ENCODE results near the gene ADGRG6. TPM values are rescaled to one million over a fixed set of nuclear protein-coding genes. Genes with fewer than 3 reads are reported as not detected.

Gene ADGRG6
- total RNA-seq, 1 donor from 2014 or later, result 0.07 TPM

- no peak for DNase-seq (ENCODE audit: low spot score)
- intact Hi-C loops (cut with micrococcal nuclease), result no loop called here
- peaks cover 9% of the 10 kb centered on the region for H3K27me3 Mint-ChIP-seq (ENCODE audit: low read depth)
- no peaks in the 10 kb centered on the region for H3K36me3 Mint-ChIP-seq (ENCODE audit: low read depth)
- H3K4me1 Mint-ChIP-seq (ENCODE audit: low read depth), result no peaks in the 10 kb centered on the region
- H3K4me3 Mint-ChIP-seq (ENCODE audit: low read depth), result no peak overlapping the region
- H3K27ac Mint-ChIP-seq, result no peak overlapping the region
- H3K9me3 Mint-ChIP-seq, result no peaks in the 10 kb centered on the region
These were observed 65.3 kb downstream of the ADGRG6 start for GRCh38 chr6:142367061-142367460.

GRCh38 chr6:142367501-142368018 lies 65.8 kb downstream of the ADGRG6 start:
- no peaks in the 10 kb centered on the region for H3K36me3 Mint-ChIP-seq (ENCODE audit: low read depth)
- H3K4me3 Mint-ChIP-seq (ENCODE audit: low read depth), result no peak overlapping the region
- intact Hi-C loops (cut with micrococcal nuclease), result no loop called here
- H3K9me3 Mint-ChIP-seq, result no peaks in the 10 kb centered on the region
- H3K4me1 Mint-ChIP-seq (ENCODE audit: low read depth), result no peaks in the 10 kb centered on the region
- no peak for DNase-seq (ENCODE audit: low spot score)
- peaks cover 7% of the 10 kb centered on the region for H3K27me3 Mint-ChIP-seq (ENCODE audit: low read depth)
- H3K27ac Mint-ChIP-seq, result no peak overlapping the region

DNA sequence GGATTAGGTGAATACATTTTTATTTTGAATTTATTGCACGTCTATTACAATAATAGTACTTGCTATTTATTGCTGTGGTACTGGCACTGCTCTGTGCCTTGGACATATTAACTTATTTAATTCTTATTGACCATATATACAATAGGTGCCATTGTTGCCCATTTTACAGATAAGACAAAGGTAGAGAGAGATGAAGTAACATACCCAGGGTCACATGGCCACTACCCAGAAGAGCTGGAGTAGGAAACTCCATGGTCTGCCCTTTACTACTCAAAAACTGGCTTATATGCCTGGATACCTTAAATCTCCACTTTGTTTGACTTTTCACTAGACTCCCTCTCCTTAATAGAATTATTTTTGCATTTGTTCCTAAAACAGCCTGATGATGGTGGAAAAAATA lies 67.5 kb downstream of the ADGRG6 start:
- Mint-ChIP-seq H3K27ac (no peak overlapping the region), H3K27me3 (ENCODE audit: low read depth) (peaks cover 5% of the 10 kb centered on the region), H3K36me3 (ENCODE audit: low read depth) (no peaks in the 10 kb centered on the region), H3K4me3 (ENCODE audit: low read depth) (no peak overlapping the region), H3K4me1 (ENCODE audit: low read depth) (no peaks in the 10 kb centered on the region), H3K9me3 (no peaks in the 10 kb centered on the region)
- intact Hi-C loops (cut with micrococcal nuclease), result no loop called here
- DNase-seq (ENCODE audit: low spot score), result no peak

GRCh38 chr6:142372348-142372747 lies 70.5 kb downstream of the ADGRG6 start:
- intact Hi-C loops (cut with micrococcal nuclease), result no loop called here
- Mint-ChIP-seq H3K27ac (no peak overlapping the region), H3K4me1 (ENCODE audit: low read depth) (no peaks in the 10 kb centered on the region), H3K27me3 (ENCODE audit: low read depth) (peaks cover 11% of the 10 kb centered on the region), H3K36me3 (ENCODE audit: low read depth) (no peaks in the 10 kb centered on the region), H3K4me3 (ENCODE audit: low read depth) (no peak overlapping the region), H3K9me3 (no peaks in the 10 kb centered on the region)
- no peak for DNase-seq (ENCODE audit: low spot score)

GRCh38 chr6:142373268-142374090 lies 71.7 kb downstream of the ADGRG6 start:
- intact Hi-C loops (cut with micrococcal nuclease), result no loop called here
- DNase-seq (ENCODE audit: low spot score), result no peak
- H3K27me3 Mint-ChIP-seq (ENCODE audit: low read depth), result peaks cover 17% of the 10 kb centered on the region
- H3K4me3 Mint-ChIP-seq (ENCODE audit: low read depth), result no peak overlapping the region
- no peak overlapping the region for H3K27ac Mint-ChIP-seq
- no peaks in the 10 kb centered on the region for H3K9me3 Mint-ChIP-seq
- H3K4me1 Mint-ChIP-seq (ENCODE audit: low read depth), result no peaks in the 10 kb centered on the region
- H3K36me3 Mint-ChIP-seq (ENCODE audit: low read depth), result no peaks in the 10 kb centered on the region

DNA sequence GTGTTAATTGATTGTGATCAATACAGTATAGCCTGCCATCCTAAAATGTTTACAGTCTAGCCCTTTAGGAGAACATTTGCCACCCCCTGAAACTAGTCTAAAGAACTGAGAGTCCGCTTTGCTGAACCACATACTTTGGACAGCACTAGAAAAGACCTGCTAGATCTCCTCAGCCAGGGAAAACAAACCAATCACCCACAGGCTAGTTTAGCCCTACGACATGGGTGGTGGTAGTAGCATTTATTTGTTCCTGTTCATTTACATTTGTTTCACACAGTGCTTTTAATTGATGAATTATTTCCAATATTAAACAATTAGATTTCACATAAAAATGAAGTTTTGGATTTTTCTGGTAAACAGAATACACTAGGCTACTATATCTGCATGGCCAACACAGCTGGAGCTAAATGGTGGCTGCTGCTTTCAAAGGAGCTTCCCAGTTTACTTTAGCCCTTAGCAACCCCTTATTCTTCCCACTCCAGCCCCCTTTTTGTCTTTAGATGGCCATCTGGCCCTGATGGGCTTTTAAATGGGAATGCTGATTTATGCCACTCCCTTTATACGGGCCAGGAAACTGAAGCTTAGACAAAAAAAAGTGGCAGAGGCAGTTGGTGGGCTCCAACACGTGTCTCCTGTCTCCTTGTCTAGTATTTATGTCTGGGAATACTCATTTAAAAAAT lies 72.4 kb downstream of the ADGRG6 start:
- Mint-ChIP-seq H3K36me3 (ENCODE audit: low read depth) (no peaks in the 10 kb centered on the region), H3K4me3 (ENCODE audit: low read depth) (no peak overlapping the region), H3K9me3 (no peaks in the 10 kb centered on the region), H3K4me1 (ENCODE audit: low read depth) (no peaks in the 10 kb centered on the region), H3K27ac (no peak overlapping the region), H3K27me3 (ENCODE audit: low read depth) (peaks cover 24% of the 10 kb centered on the region)
- no peak for DNase-seq (ENCODE audit: low spot score)
- intact Hi-C loops (cut with micrococcal nuclease), result no loop called here

DNA sequence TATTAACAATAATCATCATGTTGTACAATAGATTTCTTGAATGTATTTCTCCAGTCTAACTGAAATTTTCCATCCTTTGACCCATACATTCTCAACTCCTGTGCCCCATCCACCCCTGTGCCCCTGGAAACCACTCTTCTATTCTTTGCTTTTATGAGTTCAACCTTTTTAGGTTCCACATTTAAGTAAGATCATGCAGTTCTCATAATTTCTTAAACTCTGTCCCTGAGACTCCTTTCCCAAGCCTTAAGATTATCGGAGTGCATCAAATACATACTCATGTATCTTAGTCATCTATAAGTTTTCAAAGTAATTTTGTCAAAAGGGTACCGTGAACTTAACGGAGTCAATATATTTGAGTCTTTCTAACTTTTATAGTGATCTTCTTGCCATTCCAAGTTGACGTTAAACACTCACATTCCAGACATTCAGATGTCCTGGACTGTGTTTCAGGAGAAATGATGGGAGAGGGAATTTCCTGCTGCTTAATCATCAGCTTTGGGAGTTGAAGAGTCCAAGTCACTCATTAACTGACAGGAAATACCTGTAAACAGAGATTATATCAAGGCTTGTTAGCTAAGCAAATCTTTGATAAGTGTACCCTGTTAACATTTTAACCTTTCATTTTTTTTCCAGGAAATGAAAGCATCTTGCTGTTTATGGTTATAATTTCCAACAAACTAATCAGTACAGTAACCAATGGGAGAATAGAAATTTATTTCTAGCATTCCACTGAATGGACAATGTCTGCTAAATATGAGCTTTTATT lies 73.3 kb downstream of the ADGRG6 start:
- no peak overlapping the region for H3K4me3 Mint-ChIP-seq (ENCODE audit: low read depth)
- peaks cover 25% of the 10 kb centered on the region for H3K27me3 Mint-ChIP-seq (ENCODE audit: low read depth)
- H3K4me1 Mint-ChIP-seq (ENCODE audit: low read depth), result no peaks in the 10 kb centered on the region
- intact Hi-C loops (cut with micrococcal nuclease), result no loop called here
- H3K27ac Mint-ChIP-seq, result no peak overlapping the region
- H3K9me3 Mint-ChIP-seq, result no peaks in the 10 kb centered on the region
- no peaks in the 10 kb centered on the region for H3K36me3 Mint-ChIP-seq (ENCODE audit: low read depth)
- no peak for DNase-seq (ENCODE audit: low spot score)

- Mint-ChIP-seq H3K36me3 (ENCODE audit: low read depth) (no peaks in the 10 kb centered on the region), H3K4me1 (ENCODE audit: low read depth) (no peaks in the 10 kb centered on the region), H3K9me3 (no peaks in the 10 kb centered on the region), H3K27ac (no peak overlapping the region), H3K4me3 (ENCODE audit: low read depth) (no peak overlapping the region), H3K27me3 (ENCODE audit: low read depth) (peaks cover 30% of the 10 kb centered on the region)
- intact Hi-C loops (cut with micrococcal nuclease), result no loop called here
- no peak for DNase-seq (ENCODE audit: low spot score)
These were observed 74.3 kb downstream of the ADGRG6 start for GRCh38 chr6:142376115-142376514.

- DNase-seq (ENCODE audit: low spot score), result no peak
- Mint-ChIP-seq H3K27ac (no peak overlapping the region), H3K4me1 (ENCODE audit: low read depth) (no peaks in the 10 kb centered on the region), H3K27me3 (ENCODE audit: low read depth) (peaks cover 33% of the 10 kb centered on the region), H3K9me3 (no peaks in the 10 kb centered on the region), H3K36me3 (ENCODE audit: low read depth) (no peaks in the 10 kb centered on the region), H3K4me3 (ENCODE audit: low read depth) (no peak overlapping the region)
- intact Hi-C loops (cut with micrococcal nuclease), result no loop called here
These were observed 75.1 kb downstream of the ADGRG6 start for GRCh38 chr6:142376800-142377496.

DNA sequence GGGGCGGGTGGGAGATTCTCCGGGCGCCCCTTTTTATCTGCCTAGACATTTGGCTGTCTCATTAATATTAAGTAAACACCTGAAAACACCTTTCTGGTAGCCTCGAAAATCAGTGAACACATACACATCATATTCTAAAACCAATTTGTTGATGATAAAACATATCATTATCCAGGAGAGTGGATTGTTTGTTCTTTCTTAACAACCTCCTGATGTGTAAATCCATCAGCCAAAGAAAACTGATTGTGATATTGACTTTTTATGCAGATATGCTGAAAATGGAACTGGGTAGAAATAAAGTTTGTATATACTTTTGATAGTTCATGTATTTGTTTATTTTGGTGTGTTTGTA lies 75.7 kb downstream of the ADGRG6 start:
- DNase-seq (ENCODE audit: low spot score), result no peak

GRCh38 chr6:142378138-142378875 lies 76.5 kb downstream of the ADGRG6 start:
- peaks cover 37% of the 10 kb centered on the region for H3K27me3 Mint-ChIP-seq (ENCODE audit: low read depth)
- DNase-seq (ENCODE audit: low spot score), result no peak
- H3K4me1 Mint-ChIP-seq (ENCODE audit: low read depth), result no peaks in the 10 kb centered on the region
- H3K4me3 Mint-ChIP-seq (ENCODE audit: low read depth), result no peak overlapping the region
- H3K27ac Mint-ChIP-seq, result no peak overlapping the region
- H3K36me3 Mint-ChIP-seq (ENCODE audit: low read depth), result no peaks in the 10 kb centered on the region
- no peaks in the 10 kb centered on the region for H3K9me3 Mint-ChIP-seq
- intact Hi-C loops (cut with micrococcal nuclease), result no loop called here

More for the DNA sequence above, 75.7 kb downstream of the ADGRG6 start:
- intact Hi-C loops (cut with micrococcal nuclease), result no loop called here
- Mint-ChIP-seq H3K4me1 (ENCODE audit: low read depth) (no peaks in the 10 kb centered on the region), H3K9me3 (no peaks in the 10 kb centered on the region), H3K36me3 (ENCODE audit: low read depth) (no peaks in the 10 kb centered on the region), H3K27ac (no peak overlapping the region), H3K4me3 (ENCODE audit: low read depth) (no peak overlapping the region), H3K27me3 (ENCODE audit: low read depth) (peaks cover 32% of the 10 kb centered on the region)

GRCh38 chr6:142380626-142381025 lies 78.8 kb downstream of the ADGRG6 start:
- Mint-ChIP-seq H3K9me3 (no peaks in the 10 kb centered on the region), H3K36me3 (ENCODE audit: low read depth) (no peaks in the 10 kb centered on the region), H3K4me3 (ENCODE audit: low read depth) (no peak overlapping the region), H3K27ac (no peak overlapping the region), H3K4me1 (ENCODE audit: low read depth) (no peaks in the 10 kb centered on the region), H3K27me3 (ENCODE audit: low read depth) (peaks cover 40% of the 10 kb centered on the region)
- intact Hi-C loops (cut with micrococcal nuclease), result no loop called here
- no peak for DNase-seq (ENCODE audit: low spot score)
